Thoracic aorta (tissue), 2 donors: ENCODE results near the gene RAB27B. TPM values are rescaled to one million over a fixed set of nuclear protein-coding genes. Genes with fewer than 3 reads are reported as not detected.

Experiments used
- ATAC-seq: fragments of 150-250 bp; one replicate; pipeline ENCODE4 v1.8.0; 2017; ENCODE audit warnings: low read depth; ENCODE audit not compliant: insufficient number of reproducible peaks, low FRiP score
- DNase-seq: peaks from one replicate; pipeline ENCODE4 v3.0.0-alpha.2; 2020; ENCODE audit warnings: low spot score
- H3K27ac ChIP-seq, 2 donors: fragments of 200-600 bp; sonication (generic); 1 replicate in 1 of 2; 2 replicates in 1 of 2; pipeline ENCODE4 v1.5.1; 2016; ENCODE audit warnings: mild to moderate bottlenecking in 2 of 2, moderate library complexity in 2 of 2
- H3K27me3 ChIP-seq: fragments of 200-600 bp; sonication (generic); replicated peaks from 2 replicates; pipeline ENCODE4 v1.6.0; 2016; ENCODE audit warnings: mild to moderate bottlenecking; ENCODE audit not compliant: insufficient read depth
- H3K36me3 ChIP-seq: fragments of 200-600 bp; sonication (generic); one replicate; pipeline ENCODE4 v1.5.1; 2016
- H3K4me1 ChIP-seq, 2 donors: fragments of 200-600 bp; sonication (generic); 1 replicate in 1 of 2; 2 replicates in 1 of 2; pipeline versions ENCODE4 v1.5.1 to v1.6.0; 2016; ENCODE audit warnings: low read depth in 2 of 2, mild to moderate bottlenecking in 1 of 2; ENCODE audit not compliant: control insufficient read depth in 1 of 2
- H3K4me3 ChIP-seq: fragments of 200-600 bp; sonication (generic); 2 replicates; pipeline ENCODE4 v1.5.1; 2016; ENCODE audit warnings: mild to moderate bottlenecking
- H3K9me3 ChIP-seq: fragments of 200-600 bp; sonication (generic); 2 replicates; pipeline ENCODE4 v1.5.1; 2016
- total RNA-seq, 2 donors: library from RNA; depleted of rRNA; stranded (reverse); fragments of >200 nt; gene quantifications; one replicate each; pipeline versions ENCODE4 v1.1.0 to v1.2.3, GENCODE V29; 2016
- TF ChIP-seq, protein P1 (sequence below): fragments of 200-600 bp; sonication (generic); IDR thresholded peaks from one replicate; pipeline ENCODE4 v1.5.1; 2019; ENCODE audit warnings: antibody characterized with exemption

The RAB27B gene
- total RNA-seq, 2 donors from 2014 or later, result 0.42 to 0.95 TPM

DNA sequence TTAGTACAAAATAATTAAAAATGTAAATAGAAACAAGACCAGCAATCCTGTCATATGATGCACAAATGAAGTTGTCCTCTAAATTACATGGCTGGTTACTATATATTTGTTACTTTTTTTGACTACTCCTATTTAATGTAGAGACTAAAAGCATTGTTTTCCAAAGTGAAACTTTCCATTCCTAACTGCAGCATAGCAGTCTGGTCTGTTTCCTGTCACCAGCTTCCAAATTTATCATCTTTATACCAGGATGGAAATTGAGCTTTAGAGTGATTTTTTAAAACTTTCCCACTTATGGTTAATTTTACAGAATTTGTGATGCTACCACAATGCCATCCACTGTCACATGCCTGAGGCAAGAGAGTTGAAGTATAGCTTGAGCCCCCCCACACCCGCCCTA lies 33.5 kb upstream of the RAB27B start:
- Histone ChIP-seq H3K27ac (no peak overlapping the region), H3K36me3 (no peaks in the 10 kb centered on the region), H3K4me3 (no peak overlapping the region), H3K4me1 (no peaks in the 10 kb centered on the region), H3K9me3 (no peaks in the 10 kb centered on the region), H3K27me3 (no peaks in the 10 kb centered on the region)
- DNase-seq, result no peak
- TF ChIP-seq, protein P1, sequence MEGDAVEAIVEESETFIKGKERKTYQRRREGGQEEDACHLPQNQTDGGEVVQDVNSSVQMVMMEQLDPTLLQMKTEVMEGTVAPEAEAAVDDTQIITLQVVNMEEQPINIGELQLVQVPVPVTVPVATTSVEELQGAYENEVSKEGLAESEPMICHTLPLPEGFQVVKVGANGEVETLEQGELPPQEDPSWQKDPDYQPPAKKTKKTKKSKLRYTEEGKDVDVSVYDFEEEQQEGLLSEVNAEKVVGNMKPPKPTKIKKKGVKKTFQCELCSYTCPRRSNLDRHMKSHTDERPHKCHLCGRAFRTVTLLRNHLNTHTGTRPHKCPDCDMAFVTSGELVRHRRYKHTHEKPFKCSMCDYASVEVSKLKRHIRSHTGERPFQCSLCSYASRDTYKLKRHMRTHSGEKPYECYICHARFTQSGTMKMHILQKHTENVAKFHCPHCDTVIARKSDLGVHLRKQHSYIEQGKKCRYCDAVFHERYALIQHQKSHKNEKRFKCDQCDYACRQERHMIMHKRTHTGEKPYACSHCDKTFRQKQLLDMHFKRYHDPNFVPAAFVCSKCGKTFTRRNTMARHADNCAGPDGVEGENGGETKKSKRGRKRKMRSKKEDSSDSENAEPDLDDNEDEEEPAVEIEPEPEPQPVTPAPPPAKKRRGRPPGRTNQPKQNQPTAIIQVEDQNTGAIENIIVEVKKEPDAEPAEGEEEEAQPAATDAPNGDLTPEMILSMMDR, result no peak
- no peak for ATAC-seq

DNA sequence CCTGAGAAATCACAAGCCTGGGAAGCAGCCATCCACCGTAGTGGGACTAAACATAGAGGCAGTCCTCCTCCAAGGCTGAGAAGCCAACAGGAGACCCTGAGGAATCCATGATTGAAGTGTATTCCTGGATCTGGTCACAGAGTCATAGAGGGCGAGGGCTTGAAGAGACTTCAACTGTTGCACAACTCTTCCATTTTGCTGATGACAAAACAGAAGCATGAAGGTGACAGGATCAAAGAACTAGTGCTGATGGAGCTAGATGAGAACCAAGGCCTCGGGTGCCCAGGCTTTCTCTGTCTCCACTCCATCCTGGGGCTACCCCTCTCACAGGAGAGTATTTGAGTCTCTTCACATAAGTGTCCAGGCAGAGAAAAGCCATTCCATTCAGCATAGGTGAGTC lies 30.1 kb upstream of the RAB27B start:
- H3K9me3 ChIP-seq, result no peaks in the 10 kb centered on the region
- no peak for DNase-seq
- no peak overlapping the region for H3K27ac ChIP-seq
- no peaks in the 10 kb centered on the region for H3K27me3 ChIP-seq
- ATAC-seq, result no peak
- no peak overlapping the region for H3K4me3 ChIP-seq
- H3K36me3 ChIP-seq, result no peaks in the 10 kb centered on the region
- H3K4me1 ChIP-seq, result no peaks in the 10 kb centered on the region
- TF ChIP-seq, protein P1, result no peak

DNA sequence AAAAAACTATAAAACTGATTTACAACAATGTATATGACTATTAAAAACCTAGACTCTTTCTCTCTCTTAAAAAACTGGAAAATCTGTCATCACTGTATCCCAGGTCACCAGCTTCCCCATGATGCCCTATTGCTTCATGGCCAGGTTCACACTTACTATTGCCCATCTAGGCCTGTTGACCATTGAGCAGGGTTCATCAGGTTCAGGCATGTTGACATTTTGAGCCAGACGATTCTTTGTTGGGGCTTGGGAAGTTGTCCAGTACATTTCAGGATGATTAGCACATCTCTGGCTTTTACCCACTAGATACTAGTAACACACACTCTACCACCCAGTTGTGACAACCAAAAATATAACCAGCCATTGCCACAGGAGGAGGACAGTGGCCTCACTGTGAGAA lies 26.9 kb upstream of the RAB27B start:
- ATAC-seq (no peak), DNase-seq (no peak)
- Histone ChIP-seq H3K36me3 (no peaks in the 10 kb centered on the region), H3K4me1 (no peaks in the 10 kb centered on the region), H3K27ac (no peak overlapping the region), H3K4me3 (no peak overlapping the region), H3K9me3 (no peaks in the 10 kb centered on the region), H3K27me3 (no peaks in the 10 kb centered on the region)
- TF ChIP-seq, protein P1, result no peak

DNA sequence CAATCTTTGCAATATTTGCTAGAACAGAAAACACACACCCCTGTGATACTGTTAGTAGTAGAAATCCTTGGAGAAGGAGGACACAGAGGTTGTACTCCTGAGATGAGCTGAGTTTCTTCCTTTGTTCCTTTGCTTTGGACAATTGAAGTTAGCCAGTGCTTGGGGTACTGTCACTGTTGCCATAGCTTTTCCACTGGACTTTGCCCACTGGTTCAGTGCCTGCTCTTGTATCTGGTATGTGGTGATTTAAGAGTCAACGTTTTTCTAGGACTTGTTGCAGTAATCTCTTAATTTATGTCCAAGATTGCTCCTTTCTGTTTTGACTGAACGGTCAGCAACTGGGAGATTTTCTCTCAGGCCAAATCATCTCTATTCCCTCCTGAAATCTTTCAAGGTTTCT lies 26.1 kb upstream of the RAB27B start:
- H3K27ac ChIP-seq, result no peak overlapping the region
- no peak for DNase-seq
- H3K27me3 ChIP-seq, result no peaks in the 10 kb centered on the region
- H3K4me3 ChIP-seq, result no peak overlapping the region
- no peaks in the 10 kb centered on the region for H3K9me3 ChIP-seq
- no peaks in the 10 kb centered on the region for H3K4me1 ChIP-seq
- no peaks in the 10 kb centered on the region for H3K36me3 ChIP-seq
- no peak for ATAC-seq
- TF ChIP-seq, protein P1, result no peak

- no peak overlapping the region for H3K4me3 ChIP-seq
- ATAC-seq, result no peak
- TF ChIP-seq, protein P1, result no peak
Observed at GRCh38 chr18:54802686-54803395, 25.4 kb upstream of the RAB27B start.

More at GRCh38 chr18:54802686-54803395, 25.4 kb upstream of the RAB27B start:
- no peak overlapping the region for H3K27ac ChIP-seq
- DNase-seq, result no peak
- no peaks in the 10 kb centered on the region for H3K36me3 ChIP-seq
- no peaks in the 10 kb centered on the region for H3K27me3 ChIP-seq
- H3K9me3 ChIP-seq, result no peaks in the 10 kb centered on the region
- no peaks in the 10 kb centered on the region for H3K4me1 ChIP-seq
